ENCODE measurements around the gene OR2AT4.

- TF ChIP-seq CTCF (IDR thresholded peaks at IDR 0.05; ENCODE audit: insufficient read depth, low read length) = no peak
- no peak for TF ChIP-seq POLR2AphosphoS5 (IDR thresholded peaks at IDR 0.05; ENCODE audit: low read depth)
- TF ChIP-seq, protein P1, sequence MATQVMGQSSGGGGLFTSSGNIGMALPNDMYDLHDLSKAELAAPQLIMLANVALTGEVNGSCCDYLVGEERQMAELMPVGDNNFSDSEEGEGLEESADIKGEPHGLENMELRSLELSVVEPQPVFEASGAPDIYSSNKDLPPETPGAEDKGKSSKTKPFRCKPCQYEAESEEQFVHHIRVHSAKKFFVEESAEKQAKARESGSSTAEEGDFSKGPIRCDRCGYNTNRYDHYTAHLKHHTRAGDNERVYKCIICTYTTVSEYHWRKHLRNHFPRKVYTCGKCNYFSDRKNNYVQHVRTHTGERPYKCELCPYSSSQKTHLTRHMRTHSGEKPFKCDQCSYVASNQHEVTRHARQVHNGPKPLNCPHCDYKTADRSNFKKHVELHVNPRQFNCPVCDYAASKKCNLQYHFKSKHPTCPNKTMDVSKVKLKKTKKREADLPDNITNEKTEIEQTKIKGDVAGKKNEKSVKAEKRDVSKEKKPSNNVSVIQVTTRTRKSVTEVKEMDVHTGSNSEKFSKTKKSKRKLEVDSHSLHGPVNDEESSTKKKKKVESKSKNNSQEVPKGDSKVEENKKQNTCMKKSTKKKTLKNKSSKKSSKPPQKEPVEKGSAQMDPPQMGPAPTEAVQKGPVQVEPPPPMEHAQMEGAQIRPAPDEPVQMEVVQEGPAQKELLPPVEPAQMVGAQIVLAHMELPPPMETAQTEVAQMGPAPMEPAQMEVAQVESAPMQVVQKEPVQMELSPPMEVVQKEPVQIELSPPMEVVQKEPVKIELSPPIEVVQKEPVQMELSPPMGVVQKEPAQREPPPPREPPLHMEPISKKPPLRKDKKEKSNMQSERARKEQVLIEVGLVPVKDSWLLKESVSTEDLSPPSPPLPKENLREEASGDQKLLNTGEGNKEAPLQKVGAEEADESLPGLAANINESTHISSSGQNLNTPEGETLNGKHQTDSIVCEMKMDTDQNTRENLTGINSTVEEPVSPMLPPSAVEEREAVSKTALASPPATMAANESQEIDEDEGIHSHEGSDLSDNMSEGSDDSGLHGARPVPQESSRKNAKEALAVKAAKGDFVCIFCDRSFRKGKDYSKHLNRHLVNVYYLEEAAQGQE (IDR thresholded peaks at IDR 0.05; ENCODE audit: insufficient replicate concordance, low read depth) = no peak
- no peak for TF ChIP-seq GABPA (IDR thresholded peaks at IDR 0.05; ENCODE audit: low read depth)
- TF ChIP-seq SPI1 (IDR thresholded peaks at IDR 0.05; ENCODE audit: borderline replicate concordance, low read depth) = no peak
Measured at GRCh38 chr11:75096456-75097172, at the start of gene OR2AT4.

Data from HL-60 (cell line).